Measurements from ENCODE around the gene COPZ1. TPM values are rescaled to one million over a fixed set of nuclear protein-coding genes. Genes with fewer than 3 reads are reported as not detected.

The COPZ1 gene
- total RNA-seq (2011; cell fraction: chromatin; rRNA removed; ENCODE audit: low replicate concordance): 92.5 and 126 TPM in 2 replicates
- 75.9 and 83.9 TPM in 2 replicates for total RNA-seq (2011; cell fraction: nucleolus; rRNA removed)
- 128 and 170 TPM in 2 replicates for total RNA-seq (2011; cell fraction: nucleoplasm; rRNA removed)
- total RNA-seq (2014; rRNA removed) (137 and 157 TPM in 2 replicates), total RNA-seq (2014; rRNA removed; fragmentation: Illumina TruSeq; extraction: Trizol) (233 and 284 TPM in 2 replicates), total RNA-seq (2015; rRNA removed; fragmentation: Illumina TruSeq; extraction: Trizol) (142 and 156 TPM in 2 replicates), total RNA-seq (2021) (187 and 192 TPM in 2 replicates), polyA plus RNA-seq (2011; rRNA removed) (473 and 482 TPM in 2 replicates), polyA plus RNA-seq (2014; fragmentation: Illumina TruSeq; extraction: Trizol) (277 and 293 TPM in 2 replicates), polyA plus RNA-seq (2014; fragmentation: Nextera tagmentation; extraction: Ambion mirVana) (100 to 1,000 TPM; 437 to 487 TPM), polyA plus RNA-seq (2014; rRNA removed) (177 and 232 TPM in 2 replicates), polyA minus RNA-seq (2011; rRNA and poly(A)+ RNA removed) (329 and 369 TPM in 2 replicates), Bru-seq, nascent RNA (percentile 87 among the genes with signal in this experiment), BruChase-seq, experiment 1, labeled RNA remaining after a 2-hour chase (percentile 93 among the genes with signal in this experiment), BruChase-seq, experiment 2, labeled RNA remaining after a 6-hour chase (percentile 95 among the genes with signal in this experiment)
- 231 and 446 TPM in 2 replicates for polyA plus RNA-seq (2011; cell fraction: cytosol; rRNA removed)
- polyA plus RNA-seq (2011; cell fraction: nucleus; rRNA removed): 125 and 220 TPM in 2 replicates
- 265 and 413 TPM in 2 replicates for polyA plus RNA-seq (2012)
- 167 and 216 TPM in 2 replicates for polyA minus RNA-seq (2011; cell fraction: cytosol; rRNA and poly(A)+ RNA removed)
- 21.7 and 60.2 TPM in 2 replicates for polyA minus RNA-seq (2011; cell fraction: nucleus; rRNA and poly(A)+ RNA removed)
- long read RNA-seq, experiment 1, transcript COPZ1-201 (9 exons, 1,897 nt): major isoform, 155 of 582 reads
- long read RNA-seq, experiment 1, transcript COPZ1-202 (8 exons, 880 nt): minor isoform, 7 of 582 reads
- long read RNA-seq, experiment 1, partial matches to known transcripts: 405 of 582 reads
- long read RNA-seq, experiment 1, other reads (novel, unspliced or antisense): 9 of 582 reads
- long read RNA-seq, experiment 2, transcript COPZ1-202 (8 exons, 880 nt): minor isoform, 6 of 333 reads
- long read RNA-seq, experiment 2, transcript COPZ1-201 (9 exons, 1,897 nt): major isoform, 193 of 333 reads
- long read RNA-seq, experiment 2, partial matches to known transcripts: 103 of 333 reads
- long read RNA-seq, experiment 2, other reads (novel, unspliced or antisense): 28 of 333 reads
- long read RNA-seq, experiment 3, transcript COPZ1-202 (8 exons, 880 nt): minor isoform, 5 of 262 reads
- long read RNA-seq, experiment 3, transcript COPZ1-201 (9 exons, 1,897 nt): major isoform, 225 of 262 reads
- long read RNA-seq, experiment 3, partial matches to known transcripts: 15 of 262 reads
- long read RNA-seq, experiment 3, other reads (novel, unspliced or antisense): 14 of 262 reads

DNA sequence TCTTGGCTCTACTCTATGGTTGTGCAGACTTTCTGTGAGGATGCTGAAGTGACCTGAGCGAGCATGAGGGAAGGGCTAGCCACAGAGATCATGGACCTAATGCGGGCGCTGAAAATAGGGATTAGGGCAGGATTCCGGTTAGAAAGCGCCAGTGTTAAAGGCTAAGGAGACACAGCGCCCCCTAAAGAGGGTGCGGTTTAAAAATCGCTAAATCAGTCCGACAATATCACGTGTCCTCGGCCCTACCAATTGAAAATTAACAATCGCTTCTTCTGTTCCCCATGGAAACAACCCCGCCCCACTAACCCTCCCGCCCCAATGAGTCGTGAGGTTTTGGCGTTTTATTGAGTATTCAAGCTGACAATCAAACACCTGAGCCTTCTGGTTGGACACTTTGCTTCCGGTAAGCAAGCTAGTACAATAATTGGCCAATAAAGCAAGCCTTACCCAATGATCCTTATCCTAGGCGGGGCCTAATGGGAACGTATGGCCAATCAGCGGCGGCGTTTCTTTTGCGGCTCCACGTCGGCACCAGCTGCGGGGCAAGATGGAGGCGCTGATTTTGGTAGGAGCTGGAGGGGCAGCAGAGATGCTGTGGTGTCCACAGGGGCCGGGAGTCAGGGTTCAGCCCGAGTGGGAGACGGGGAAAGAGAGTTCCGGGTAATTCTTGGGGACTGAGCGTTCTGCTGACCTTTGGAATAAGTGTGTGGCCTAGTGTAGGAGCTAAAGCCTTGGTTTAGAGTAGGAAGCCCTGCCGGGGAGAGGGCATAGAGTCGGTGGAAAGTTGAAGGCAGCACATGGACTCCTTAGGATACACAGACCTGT, at the start of gene COPZ1:
TSS of gene COPZ1 (plus strand) at position 515 of the 825 bp plus-strand sequence. CDS start at position 548, 33 bp downstream.
- peak within 1 kb of the TSS; percentile 67 for H2AFZ ChIP-seq (ENCODE audit: low read depth, low read length)
- BruUV-seq (replicated peaks): no TSS peak
- no peaks in the 10 kb centered on the region for H4K20me1 ChIP-seq (replicated peaks; ENCODE audit: control insufficient read depth, insufficient read depth, low read length)
- CTCF ChIA-PET (ENCODE audit: low intra/inter-chr PET ratio): interaction anchor here (0.6 to 1.3 kb wide), 6 partner anchors 17 to 54 kb away, joined by 4 to 6 read pairs (median 4); no protein-coding TSS in a partner anchor
- FAIRE-seq (peak; percentile 99), ATAC-seq (peak; percentile 90), DNase-seq (ENCODE audit: extremely low read depth in 1 of 4, low spot score in 3 of 4) (peak; percentile 89 to 99 (median 93))
- H3K27me3 ChIP-seq (ENCODE audit: control insufficient read depth in 2 of 2, insufficient read depth in 2 of 2, low read length in 2 of 2): no peaks in the 10 kb centered on the region
- POLR2A ChIA-PET: interaction anchor here (0.6 to 6.7 kb wide), 14 partner anchors 9 to 114 kb away, joined by 3 to 71 read pairs (median 14); partner anchors contain the start of genes CBX5, HNRNPA1 and NFE2
- H3K27ac ChIP-seq (ENCODE audit: extremely low read depth, low read depth, low read length): peak within 1 kb of the TSS; percentile 96
- peaks cover 15% of the 10 kb centered on the region for H3K36me3 ChIP-seq (ENCODE audit: control insufficient read depth, insufficient read depth, low read length)
- in situ Hi-C loops (cut with MboI) (loop anchor here (5.0 kb wide), 1 partner anchor 33 kb away; no protein-coding TSS in a partner anchor), intact Hi-C loops (cut with micrococcal nuclease) (loop anchor here (1.0 to 5.0 kb wide), 5 partner anchors 18 to 105 kb away; partner anchors contain the start of gene GPR84)
- peaks cover 57% of the 10 kb centered on the region for H3K79me2 ChIP-seq (ENCODE audit: control insufficient read depth, insufficient read depth, low read length)
- H3K9ac ChIP-seq (ENCODE audit: insufficient read depth in 1 of 2, low read depth in 2 of 2, low read length in 2 of 2): peak within 1 kb of the TSS; percentile 88 to 99
- H3K9me1 ChIP-seq (ENCODE audit: control insufficient read depth, insufficient read depth, low read length): no peaks in the 10 kb centered on the region
- H3K9me3 ChIP-seq (replicated peaks; ENCODE audit: control insufficient read depth, insufficient read depth, low read depth, low read length): no peaks in the 10 kb centered on the region
- peak within 1 kb of the TSS; percentile 95 for H3K4me2 ChIP-seq (ENCODE audit: insufficient read depth, low read length)
- H3K4me3 ChIP-seq: peak within 1 kb of the TSS; percentile 70
- H3K4me1 ChIP-seq (replicated peaks in 1 of 2; ENCODE audit: control insufficient read depth in 2 of 2, insufficient read depth in 2 of 2, low read length in 2 of 2): peaks cover 31 to 44% of the 10 kb centered on the region in 2 experiments; a peak in 4 of 5 replicates
- under 1% methylated on average over 31 of the region's 34 CpGs for WGBS (ENCODE audit: insufficient coverage, low coverage, missing lambda C conversion rate)
- TF ChIP-seq ZNF280A (IDR thresholded peaks at IDR 0.05; ENCODE audit: low read depth, partially characterized antibody) (no peak), POLR2A (conservative IDR thresholded peaks at IDR 0.05) (peak; percentile 97), ATF1 (CRISPR knock-in tag; IDR thresholded peaks at IDR 0.05) (no peak), ATF1 (tag; IDR thresholded peaks at IDR 0.05) (peak; percentile 97), TCF15 (CRISPR knock-in tag; IDR thresholded peaks at IDR 0.05) (peak; percentile 52; the same call in 1 of the 2 replicates), CBFB (CRISPR knock-in tag; IDR thresholded peaks at IDR 0.05) (peak; percentile 53; the same call in 1 of the 2 replicates), C11orf30 (IDR thresholded peaks at IDR 0.05; ENCODE audit: low read depth) (peak; percentile 80), ZNF124 (CRISPR knock-in tag; IDR thresholded peaks at IDR 0.05) (no peak), MYC (IDR thresholded peaks at IDR 0.05; ENCODE audit: low read depth, low read length) (peak; percentile 53), MYC (CRISPR knock-in tag; IDR thresholded peaks at IDR 0.05; ENCODE audit: borderline replicate concordance, low read depth) (peak; percentile 69; the same call in 1 of the 2 replicates), ZNF584 (CRISPR knock-in tag; IDR thresholded peaks at IDR 0.05; ENCODE audit: low read depth) (no peak), SMAD2 (IDR thresholded peaks at IDR 0.05; ENCODE audit: low read depth, low read length) (no peak), SUPT5H (IDR thresholded peaks at IDR 0.05) (peak; percentile 95), NCOA2 (IDR thresholded peaks at IDR 0.05; ENCODE audit: partially characterized antibody in 2 of 2) (no peak)
